OCI-LY1 (cell line): Measurements from ENCODE around the gene REV3L.

Source experiments
- H2AFZ ChIP-seq: fragments of 200-600 bp; sonication (generic), shearing (Covaris generic); 2 replicates; pipeline ENCODE4 v1.6.0; 2014; ENCODE audit warnings: antibody characterized with exemption, mild to moderate bottlenecking, low read length
- H3F3A ChIP-seq: fragments of 200-600 bp; sonication (generic), shearing (Covaris generic); 2 replicates; pipeline ENCODE4 v1.6.0; 2014; ENCODE audit warnings: mild to moderate bottlenecking, antibody characterized with exemption, low read length, moderate library complexity; ENCODE audit not compliant: insufficient read depth
- H3K27ac ChIP-seq: fragments of 200-600 bp; sonication (generic); 2 replicates; pipeline ENCODE4 v1.5.1; 2014; ENCODE audit warnings: low read length, mixed run types, mild to moderate bottlenecking, low read depth; ENCODE audit not compliant: poor library complexity, severe bottlenecking
- H3K27me3 ChIP-seq: fragments of 200-600 bp; sonication (generic); 2 replicates; pipeline ENCODE4 v1.6.0; 2014; ENCODE audit warnings: antibody characterized with exemption, mild to moderate bottlenecking, low read length, moderate library complexity; ENCODE audit not compliant: insufficient read depth
- H3K36me3 ChIP-seq: fragments of 200-600 bp; sonication (generic); 2 replicates; pipeline ENCODE4 v1.6.1; 2014; ENCODE audit warnings: mild to moderate bottlenecking, antibody characterized with exemption, low read length, moderate library complexity, mixed read lengths; ENCODE audit not compliant: insufficient read depth
- H3K4me1 ChIP-seq: fragments of 200-600 bp; sonication (generic); 2 replicates; pipeline ENCODE4 v1.5.1; 2014; ENCODE audit warnings: mild to moderate bottlenecking, low read length, moderate library complexity; ENCODE audit not compliant: insufficient read depth, severe bottlenecking
- H3K4me2 ChIP-seq: fragments of 200-600 bp; sonication (generic), shearing (Covaris generic); 2 replicates; pipeline ENCODE4 v1.6.1; 2014; ENCODE audit warnings: low read length
- H3K4me3 ChIP-seq: fragments of 200-600 bp; sonication (generic); 2 replicates; pipeline ENCODE4 v1.5.1; 2014; ENCODE audit warnings: low read length, low read depth, mild to moderate bottlenecking, mixed read lengths; ENCODE audit not compliant: poor library complexity, severe bottlenecking
- H3K79me2 ChIP-seq: fragments of 200-600 bp; shearing (Covaris generic); 2 replicates; pipeline ENCODE4 v1.6.1; 2016; ENCODE audit warnings: mixed run types, low read length, mixed read lengths; ENCODE audit not compliant: insufficient read depth
- H3K9ac ChIP-seq: fragments of 200-600 bp; sonication (generic), shearing (Covaris generic); 2 replicates; pipeline ENCODE4 v1.6.1; 2014; ENCODE audit warnings: mild to moderate bottlenecking, low read length, mixed read lengths
- H3K9me2 ChIP-seq: fragments of 200-600 bp; sonication (generic), shearing (Covaris generic); 2 replicates; pipeline ENCODE4 v1.6.1; 2014; ENCODE audit warnings: low read depth, mild to moderate bottlenecking, low read length, mixed read lengths
- H3K9me3 ChIP-seq: fragments of 200-600 bp; shearing (Covaris generic); 2 replicates; pipeline ENCODE4 v1.6.1; 2014; ENCODE audit warnings: low read length, mixed read lengths
- H4K20me1 ChIP-seq: fragments of 200-600 bp; sonication (generic), shearing (Covaris generic); 2 replicates; pipeline ENCODE4 v1.6.0; 2016; ENCODE audit warnings: mild to moderate bottlenecking, low read length; ENCODE audit not compliant: insufficient read depth
- CTCF ChIP-seq: fragments of 200-600 bp; sonication (generic), shearing (Covaris generic); IDR thresholded peaks from 2 replicates; pipeline ENCODE4 v1.5.1; 2017; ENCODE audit warnings: mild to moderate bottlenecking, antibody characterized with exemption, low read length, moderate library complexity, mixed read lengths
- EZH2 ChIP-seq: fragments of 200-600 bp; sonication (generic), shearing (Covaris generic); IDR thresholded peaks from 2 replicates; pipeline ENCODE4 v1.8.0; 2017; ENCODE audit warnings: borderline replicate concordance, mixed run types, mild to moderate bottlenecking, antibody characterized with exemption, low read length, moderate library complexity, mixed read lengths

Gene REV3L

DNA sequence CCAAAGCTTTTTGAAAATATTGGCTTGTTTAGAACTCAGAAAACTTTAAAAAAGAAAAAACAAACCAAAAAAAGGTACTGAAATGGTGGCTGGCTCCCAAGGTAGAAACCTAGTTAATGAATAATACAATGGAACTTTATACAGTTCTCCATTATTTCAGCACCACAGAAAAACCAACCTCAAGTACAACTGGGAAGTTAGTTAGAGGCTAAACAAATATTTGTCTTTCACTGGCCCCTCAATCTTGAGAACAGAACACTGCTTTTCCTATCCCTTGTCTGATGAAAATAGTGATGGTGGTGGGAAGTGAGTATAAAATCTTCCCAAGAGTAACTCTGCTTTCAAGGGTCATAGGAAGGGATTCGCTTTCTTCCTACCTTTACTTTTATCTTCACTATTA lies 126.5 kb downstream of the REV3L start:
- H3K36me3 ChIP-seq, result peaks cover 67% of the 10 kb centered on the region
- no peak overlapping the region for H2AFZ ChIP-seq
- no peaks in the 10 kb centered on the region for H3K9me2 ChIP-seq

DNA sequence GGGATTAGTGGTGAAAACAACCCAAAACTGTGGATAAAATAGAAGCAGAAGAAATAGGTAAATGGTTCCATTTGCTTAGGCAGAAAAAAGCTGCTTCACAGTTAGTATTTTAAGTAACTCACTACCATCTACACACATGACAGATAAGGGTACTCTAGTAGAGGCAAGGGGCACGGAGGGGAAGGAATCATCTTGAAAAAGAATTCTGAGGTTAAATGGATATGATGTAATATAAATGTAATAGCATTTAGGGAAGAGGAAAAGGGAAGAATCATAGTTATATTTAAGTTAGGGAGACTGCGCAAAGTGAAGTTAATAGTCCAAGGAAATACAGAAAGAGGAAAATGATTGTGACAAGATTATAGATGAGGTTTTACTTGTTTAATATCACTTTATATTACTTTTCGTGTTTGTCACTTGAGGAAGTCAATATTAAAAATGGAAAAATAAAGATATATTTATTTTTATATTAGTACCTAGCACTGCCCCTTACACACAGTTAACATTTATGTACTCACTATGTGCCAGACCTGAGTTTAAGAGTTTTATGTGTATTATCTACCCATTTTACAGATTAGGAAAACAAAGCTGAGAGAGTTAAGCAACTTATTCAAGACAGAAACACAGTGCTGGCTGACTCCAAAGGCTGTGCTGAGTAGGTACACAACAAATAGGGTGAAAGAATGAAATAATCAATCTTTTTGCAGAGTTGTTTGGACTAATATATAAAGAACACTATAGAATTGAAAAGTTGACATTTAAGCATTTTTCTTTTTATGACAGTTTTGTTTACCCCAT lies 128.1 kb downstream of the REV3L start:
- H3K79me2 ChIP-seq, result no peaks in the 10 kb centered on the region
- H3K9ac ChIP-seq, result no peak overlapping the region
- H3K4me3 ChIP-seq, result no peak overlapping the region
- no peaks in the 10 kb centered on the region for H3K9me2 ChIP-seq
- H3K4me1 ChIP-seq, result no peaks in the 10 kb centered on the region
- no peak overlapping the region for H3K27ac ChIP-seq
- H3K4me2 ChIP-seq, result no peak overlapping the region
- H2AFZ ChIP-seq, result no peak overlapping the region
- peaks cover 77% of the 10 kb centered on the region for H3K36me3 ChIP-seq
- H4K20me1 ChIP-seq, result no peaks in the 10 kb centered on the region
- no peaks in the 10 kb centered on the region for H3F3A ChIP-seq
- TF ChIP-seq CTCF (no peak), EZH2 (no peak)
- no peaks in the 10 kb centered on the region for H3K9me3 ChIP-seq
- no peaks in the 10 kb centered on the region for H3K27me3 ChIP-seq

More for the DNA sequence above, 126.5 kb downstream of the REV3L start:
- no peak overlapping the region for H3K27ac ChIP-seq
- no peak overlapping the region for H3K4me3 ChIP-seq
- no peaks in the 10 kb centered on the region for H3K27me3 ChIP-seq
- H3K9ac ChIP-seq, result no peak overlapping the region
- H3K9me3 ChIP-seq, result no peaks in the 10 kb centered on the region
- no peaks in the 10 kb centered on the region for H4K20me1 ChIP-seq
- TF ChIP-seq CTCF, result no peak
- no peak for TF ChIP-seq EZH2
- no peaks in the 10 kb centered on the region for H3F3A ChIP-seq
- H3K4me2 ChIP-seq, result no peak overlapping the region
- H3K79me2 ChIP-seq, result no peaks in the 10 kb centered on the region
- no peaks in the 10 kb centered on the region for H3K4me1 ChIP-seq

GRCh38 chr6:111353912-111354462 lies 129.0 kb downstream of the REV3L start:
- Histone ChIP-seq H3K9me2 (no peaks in the 10 kb centered on the region), H2AFZ (no peak overlapping the region), H3K4me1 (no peaks in the 10 kb centered on the region), H3K9me3 (no peaks in the 10 kb centered on the region), H3F3A (no peaks in the 10 kb centered on the region), H3K36me3 (peaks cover 80% of the 10 kb centered on the region), H3K4me2 (no peak overlapping the region), H3K9ac (no peak overlapping the region), H4K20me1 (no peaks in the 10 kb centered on the region), H3K4me3 (no peak overlapping the region), H3K27ac (no peak overlapping the region), H3K27me3 (no peaks in the 10 kb centered on the region), H3K79me2 (no peaks in the 10 kb centered on the region)
- TF ChIP-seq EZH2 (no peak), CTCF (no peak)
